Activated naive CD8-positive, alpha-beta T cell treated with anti-CD3 and anti-CD28 coated beads for 36 hours (primary cell): ENCODE measurements around the gene KCNJ5. TPM values are rescaled to one million over a fixed set of nuclear protein-coding genes. Genes with fewer than 3 reads are reported as not detected.
A peak's percentile ranks its signal among the peaks of the same experiment; 100 is the strongest.

Source experiments
- DNase-seq: peaks from one replicate; pipeline ENCODE4 v3.0.0; 2021
- H3K27ac Mint-ChIP-seq: one replicate; pipeline ENCODE4 v1.8.0; 2022; ENCODE audit warnings: mild to moderate bottlenecking, moderate library complexity, mixed read lengths
- H3K27me3 Mint-ChIP-seq: one replicate; pipeline ENCODE4 v1.8.0; 2022; ENCODE audit warnings: mild to moderate bottlenecking, mixed read lengths
- H3K36me3 Mint-ChIP-seq: one replicate; pipeline ENCODE4 v1.8.0; 2021; ENCODE audit warnings: mild to moderate bottlenecking, mixed read lengths
- H3K4me1 Mint-ChIP-seq: one replicate; pipeline ENCODE4 v1.8.0; 2021; ENCODE audit warnings: mixed read lengths
- H3K4me3 Mint-ChIP-seq: one replicate; pipeline ENCODE4 v1.8.0; 2022; ENCODE audit warnings: mild to moderate bottlenecking, moderate library complexity, mixed read lengths
- H3K9me3 Mint-ChIP-seq: one replicate; pipeline ENCODE4 v1.8.0; 2022; ENCODE audit warnings: mixed read lengths
- total RNA-seq, 2 experiments: library from RNA; stranded (reverse); gene quantifications; one replicate each; pipeline ENCODE4 v1.2.3, GENCODE V29; 2021

Gene KCNJ5
- total RNA-seq, 2 experiments from 2014 or later: not detected

DNA sequence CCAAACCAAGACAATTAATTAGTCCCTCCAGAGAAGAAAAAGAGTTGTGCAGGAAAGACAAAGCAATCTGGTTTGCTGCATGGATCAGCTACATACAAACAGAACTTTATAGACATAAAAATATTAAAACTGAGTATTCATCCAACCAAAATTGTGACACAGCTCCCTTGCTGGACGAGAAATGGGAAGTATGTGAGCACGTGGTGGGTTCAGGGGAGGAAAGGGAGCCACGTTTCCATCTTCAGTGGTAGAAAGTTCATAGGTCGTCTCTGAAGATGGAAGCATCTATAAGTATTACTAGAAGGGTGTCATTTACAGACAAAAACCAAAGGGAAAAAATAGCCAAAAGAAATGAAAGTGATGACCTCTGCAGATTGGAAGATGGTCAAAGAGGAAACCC is 7.1 kb upstream of the KCNJ5 start:
- H3K4me3 Mint-ChIP-seq: no peak overlapping the region
- no peaks in the 10 kb centered on the region for H3K36me3 Mint-ChIP-seq
- no peak overlapping the region for H3K27ac Mint-ChIP-seq
- DNase-seq: no peak
- H3K9me3 Mint-ChIP-seq: no peaks in the 10 kb centered on the region
- H3K4me1 Mint-ChIP-seq: no peaks in the 10 kb centered on the region
- H3K27me3 Mint-ChIP-seq: peaks cover 51% of the 10 kb centered on the region

DNA sequence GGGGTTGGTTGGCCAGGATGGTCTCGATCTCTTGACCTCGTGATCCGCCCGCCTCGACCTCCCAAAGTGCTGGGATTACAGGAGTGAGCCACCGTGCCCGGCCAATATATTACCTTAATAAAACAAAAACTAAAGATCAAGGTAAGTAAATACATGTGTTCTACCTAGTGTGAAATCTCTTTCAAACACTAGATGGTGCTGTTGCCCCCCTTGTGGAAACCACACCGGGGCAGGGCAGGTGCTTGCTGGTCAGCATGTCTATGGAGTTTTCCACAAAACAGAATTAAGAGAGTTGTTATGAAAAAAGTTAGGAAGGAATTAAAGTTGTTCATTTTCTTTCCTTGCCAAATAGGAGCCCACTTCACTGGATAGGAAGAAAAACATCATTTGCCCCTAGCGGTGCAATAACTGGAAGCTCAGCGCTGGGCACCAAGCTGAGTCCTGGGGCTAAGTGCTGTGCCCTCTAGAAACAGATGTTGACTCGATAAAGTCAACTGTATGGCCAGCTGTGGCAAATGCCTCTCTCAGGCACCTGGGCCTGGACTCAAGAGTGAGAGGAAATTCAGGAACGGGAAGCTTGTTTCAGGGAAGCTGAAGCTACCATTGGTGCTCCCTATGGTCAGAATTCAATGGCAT is 6.3 kb upstream of the KCNJ5 start:
- no peaks in the 10 kb centered on the region for H3K36me3 Mint-ChIP-seq
- peaks cover 59% of the 10 kb centered on the region for H3K27me3 Mint-ChIP-seq
- DNase-seq: peak; percentile 52
- no peak overlapping the region for H3K4me3 Mint-ChIP-seq
- no peaks in the 10 kb centered on the region for H3K9me3 Mint-ChIP-seq
- no peaks in the 10 kb centered on the region for H3K4me1 Mint-ChIP-seq
- no peak overlapping the region for H3K27ac Mint-ChIP-seq

DNA sequence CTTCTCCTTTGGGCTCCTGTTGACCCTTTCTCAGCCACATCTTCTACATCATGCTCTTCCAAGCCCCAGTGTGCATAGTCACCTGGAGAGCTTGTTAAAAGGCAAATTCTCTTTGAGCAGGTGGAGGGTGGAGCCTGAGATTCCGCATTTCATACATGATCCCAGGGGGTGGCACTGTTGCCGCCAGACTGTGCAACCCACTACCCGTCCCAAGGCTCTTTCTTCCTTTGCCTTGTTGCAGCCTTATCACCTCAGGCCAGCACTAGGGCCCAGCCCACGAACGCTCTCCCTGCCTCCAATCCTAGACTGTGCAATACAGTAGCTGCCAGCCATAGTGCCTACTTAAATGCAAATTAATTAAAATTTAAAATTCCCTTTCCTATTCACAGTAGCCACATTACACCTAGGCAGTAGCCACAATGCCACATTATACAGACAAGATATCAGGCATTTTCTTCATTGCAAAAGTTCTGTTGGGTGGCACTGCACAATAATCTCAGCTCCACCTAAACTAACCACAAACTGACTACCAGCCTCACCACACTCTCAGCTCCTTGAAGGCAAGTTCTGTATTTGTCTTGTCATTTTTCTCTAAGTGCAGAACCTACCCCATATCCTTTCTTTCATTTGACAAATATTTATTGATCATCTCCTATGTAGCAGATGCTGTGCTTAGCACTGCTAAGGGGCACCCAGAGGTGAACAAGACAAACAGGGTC is 4.6 kb upstream of the KCNJ5 start:
- Mint-ChIP-seq H3K4me1 (peaks cover 3% of the 10 kb centered on the region), H3K9me3 (no peaks in the 10 kb centered on the region), H3K4me3 (no peak overlapping the region), H3K27ac (no peak overlapping the region), H3K27me3 (peaks cover 77% of the 10 kb centered on the region), H3K36me3 (no peaks in the 10 kb centered on the region)
- DNase-seq: no peak

DNA sequence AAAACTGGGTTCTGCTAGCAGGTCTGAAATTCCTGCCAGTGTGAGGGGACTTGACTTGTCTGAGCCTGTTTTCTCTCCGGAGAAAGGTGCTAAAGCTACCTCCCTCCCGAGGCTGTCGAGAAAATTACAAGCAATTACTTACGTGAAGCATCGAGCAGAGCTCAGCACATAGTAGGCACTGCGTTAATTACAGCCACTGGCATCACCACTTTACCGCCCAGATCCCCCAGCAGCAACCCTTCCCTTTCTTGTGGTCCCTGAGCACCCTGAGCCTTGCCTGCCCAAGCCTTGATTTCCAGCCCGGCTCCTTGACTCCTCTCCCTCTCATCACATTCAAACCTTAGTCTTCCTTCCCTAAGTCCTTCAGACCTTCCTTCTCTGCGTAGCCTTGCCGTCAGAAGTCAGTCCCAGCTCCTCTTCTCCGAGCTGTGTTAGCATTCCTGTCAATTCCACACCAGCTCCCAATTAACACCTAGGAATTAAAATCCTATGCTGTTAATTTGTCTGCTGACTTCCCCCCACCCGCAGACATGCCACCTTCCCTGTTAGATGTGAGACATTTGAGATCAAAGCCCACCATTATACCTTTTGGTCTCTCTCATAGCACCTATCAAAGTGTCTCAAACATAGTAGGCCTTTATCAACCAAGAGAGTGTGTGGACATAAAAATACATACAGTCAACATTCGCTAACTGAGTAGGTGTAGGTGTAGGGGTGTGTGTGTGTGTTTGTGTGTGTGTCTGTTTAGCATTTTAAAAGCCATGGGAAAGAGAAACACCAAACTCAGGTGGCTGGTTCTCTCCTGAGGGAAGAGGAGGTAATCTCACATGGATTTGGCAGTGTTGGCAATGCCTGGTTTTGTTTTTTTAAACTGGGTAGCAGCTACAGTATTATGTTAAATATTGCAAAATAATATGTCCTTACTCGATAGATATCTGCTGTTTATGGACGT is 2.8 kb upstream of the KCNJ5 start:
- Mint-ChIP-seq H3K27ac (no peak overlapping the region), H3K27me3 (peaks cover 77% of the 10 kb centered on the region), H3K36me3 (no peaks in the 10 kb centered on the region), H3K9me3 (no peaks in the 10 kb centered on the region), H3K4me3 (no peak overlapping the region), H3K4me1 (peaks cover 6% of the 10 kb centered on the region)
- no peak for DNase-seq

DNA sequence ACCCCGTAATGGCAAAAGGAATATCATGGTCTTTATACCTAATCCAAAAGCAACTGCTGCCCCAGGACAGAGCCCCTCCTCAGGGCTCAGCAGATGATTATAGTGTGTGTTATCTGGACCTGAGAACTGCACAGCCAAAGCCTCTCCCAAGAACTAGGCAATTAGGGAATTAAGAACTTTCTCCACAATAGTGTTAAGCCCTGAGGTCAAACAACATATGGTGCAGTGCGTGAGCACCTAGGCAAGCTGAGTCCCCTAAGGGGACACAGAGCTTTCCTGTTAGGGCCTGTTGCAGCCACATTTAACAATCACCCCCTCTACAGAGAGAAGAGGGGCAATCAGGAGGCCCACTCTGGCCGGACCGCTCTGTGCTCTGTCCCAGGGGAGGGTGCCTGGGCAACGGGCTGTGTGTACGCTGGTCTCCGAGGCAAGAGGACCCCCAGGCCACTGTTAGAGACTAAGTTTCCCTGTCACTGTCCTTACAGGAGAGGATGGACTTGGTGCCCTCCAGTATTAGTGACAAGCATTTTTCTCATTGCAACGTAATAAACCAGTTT is 1.4 kb upstream of the KCNJ5 start:
- Mint-ChIP-seq H3K27me3 (peaks cover 74% of the 10 kb centered on the region), H3K9me3 (no peaks in the 10 kb centered on the region), H3K27ac (no peak overlapping the region), H3K4me3 (no peak overlapping the region), H3K4me1 (peaks cover 8% of the 10 kb centered on the region), H3K36me3 (no peaks in the 10 kb centered on the region)
- DNase-seq: no peak

DNA sequence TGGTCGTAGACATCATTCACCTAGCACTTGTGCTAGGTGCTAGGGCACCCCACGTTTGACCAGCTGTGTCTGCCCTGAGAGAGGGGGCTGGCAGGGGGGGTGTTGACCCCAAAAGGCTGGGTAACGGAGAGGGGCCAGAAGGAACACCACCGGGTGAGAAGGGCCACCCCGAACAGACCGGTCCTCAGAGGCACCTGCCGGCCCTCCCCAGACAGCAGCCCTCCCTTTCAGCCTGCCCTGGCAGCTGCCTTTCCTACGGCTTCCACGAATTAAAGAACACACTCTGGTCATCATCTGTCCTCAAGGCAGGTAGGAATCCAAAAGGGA is 977 bp upstream of the KCNJ5 start:
- no peak overlapping the region for H3K27ac Mint-ChIP-seq
- H3K9me3 Mint-ChIP-seq: no peaks in the 10 kb centered on the region
- DNase-seq: no peak
- H3K36me3 Mint-ChIP-seq: no peaks in the 10 kb centered on the region
- peaks cover 72% of the 10 kb centered on the region for H3K27me3 Mint-ChIP-seq
- H3K4me3 Mint-ChIP-seq: no peak overlapping the region
- H3K4me1 Mint-ChIP-seq: peaks cover 8% of the 10 kb centered on the region

DNA sequence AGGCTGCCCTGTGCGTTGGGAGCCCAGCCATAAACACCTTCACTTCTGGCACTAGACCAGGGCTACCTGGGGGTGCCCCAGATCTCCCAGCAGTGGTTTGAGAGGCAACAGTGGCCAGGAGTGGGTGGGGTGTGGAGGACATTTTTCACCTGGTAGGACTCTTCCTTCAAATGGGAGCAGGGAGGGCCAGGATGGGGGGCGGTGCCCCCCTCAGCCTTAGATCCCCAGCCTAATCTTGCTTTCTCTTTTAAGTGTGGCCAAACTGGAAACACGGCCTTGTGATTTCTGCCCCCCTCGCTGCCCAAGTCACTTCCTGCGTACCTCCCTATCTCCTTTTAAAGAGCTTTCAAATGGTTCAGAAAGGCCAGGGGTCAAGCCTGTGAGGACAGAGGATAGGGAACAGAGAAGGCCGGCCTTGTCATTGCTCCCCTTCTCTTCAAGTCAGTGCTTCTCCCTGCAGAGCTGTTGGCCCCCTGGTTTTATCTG is 800 bp downstream of the KCNJ5 start:
- Mint-ChIP-seq H3K4me1 (peaks cover 8% of the 10 kb centered on the region), H3K9me3 (no peaks in the 10 kb centered on the region), H3K27me3 (peaks cover 69% of the 10 kb centered on the region), H3K4me3 (no peak overlapping the region), H3K27ac (no peak overlapping the region), H3K36me3 (no peaks in the 10 kb centered on the region)
- DNase-seq: no peak

DNA sequence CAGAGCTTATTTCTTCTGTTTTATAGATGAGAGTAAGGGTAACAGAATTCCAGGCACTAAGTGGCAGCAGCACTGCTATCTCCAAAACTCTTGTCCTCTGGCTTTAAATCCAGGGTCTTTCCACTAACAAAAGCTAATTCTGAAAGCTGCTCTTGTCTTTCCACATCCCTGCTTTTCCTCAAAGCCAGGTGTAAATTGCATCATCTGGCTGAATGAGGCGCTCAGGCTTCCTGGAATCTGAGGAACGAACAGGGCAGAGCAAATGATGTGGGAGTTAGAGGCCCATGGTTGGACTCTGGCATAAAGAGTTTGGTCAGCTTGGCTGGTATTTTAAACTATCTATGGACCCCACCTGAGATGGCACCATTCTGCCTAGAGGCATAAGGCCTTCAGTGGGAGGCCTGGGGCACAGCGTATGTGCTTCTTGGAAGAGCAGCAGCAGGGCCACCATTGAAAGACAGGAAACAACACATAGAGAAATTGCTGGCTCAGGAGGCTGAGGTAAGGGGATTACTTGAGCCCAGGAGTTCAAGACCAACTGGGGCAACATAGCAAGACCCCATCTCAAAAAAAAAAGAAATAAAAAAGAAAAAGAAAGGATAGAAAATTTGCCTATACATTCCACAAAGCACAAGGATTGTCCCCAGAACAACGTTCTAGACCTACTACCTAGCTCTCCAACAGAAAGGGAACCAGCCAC is 1.9 kb downstream of the KCNJ5 start:
- Mint-ChIP-seq H3K27me3 (peaks cover 61% of the 10 kb centered on the region), H3K9me3 (no peaks in the 10 kb centered on the region), H3K27ac (no peak overlapping the region), H3K4me3 (no peak overlapping the region), H3K4me1 (peaks cover 8% of the 10 kb centered on the region), H3K36me3 (no peaks in the 10 kb centered on the region)
- DNase-seq: no peak

DNA sequence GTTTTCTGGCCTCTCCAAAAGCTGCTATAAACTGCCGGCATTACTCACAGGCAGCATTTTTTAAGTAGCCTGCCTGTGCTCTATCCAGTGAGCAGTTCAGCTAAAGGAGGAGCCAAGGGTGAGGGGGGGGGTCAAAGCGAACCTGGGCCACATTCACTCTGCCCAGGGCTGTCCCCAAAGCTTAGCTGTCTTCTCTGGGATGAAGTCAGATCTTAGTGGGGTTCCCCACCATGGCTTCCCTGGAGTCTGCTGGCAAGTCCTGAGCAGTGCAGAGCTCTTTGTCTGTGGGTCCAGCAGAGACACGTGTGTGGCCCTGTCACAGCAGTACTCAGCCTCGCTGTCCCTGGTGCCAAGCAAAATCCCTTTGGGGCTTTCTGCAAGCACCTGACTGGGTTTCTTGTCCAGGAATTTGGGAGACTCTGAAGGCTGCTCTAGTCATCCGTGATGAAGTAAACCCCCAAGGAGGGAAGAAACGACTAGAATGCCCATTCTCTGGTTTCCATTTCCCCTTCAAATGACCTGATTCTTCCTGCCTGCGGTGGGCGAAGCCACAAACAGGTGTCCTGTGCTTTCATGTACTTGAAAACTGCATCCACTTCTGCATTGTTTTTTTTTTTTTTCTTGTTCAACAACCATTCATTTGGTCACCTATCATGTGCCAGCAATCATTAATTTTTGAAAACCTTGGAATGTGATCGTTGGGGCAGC is 2.6 kb downstream of the KCNJ5 start:
- Mint-ChIP-seq H3K27me3 (peaks cover 55% of the 10 kb centered on the region), H3K4me3 (no peak overlapping the region), H3K27ac (no peak overlapping the region), H3K36me3 (no peaks in the 10 kb centered on the region), H3K9me3 (no peaks in the 10 kb centered on the region), H3K4me1 (peaks cover 8% of the 10 kb centered on the region)
- DNase-seq: no peak

DNA sequence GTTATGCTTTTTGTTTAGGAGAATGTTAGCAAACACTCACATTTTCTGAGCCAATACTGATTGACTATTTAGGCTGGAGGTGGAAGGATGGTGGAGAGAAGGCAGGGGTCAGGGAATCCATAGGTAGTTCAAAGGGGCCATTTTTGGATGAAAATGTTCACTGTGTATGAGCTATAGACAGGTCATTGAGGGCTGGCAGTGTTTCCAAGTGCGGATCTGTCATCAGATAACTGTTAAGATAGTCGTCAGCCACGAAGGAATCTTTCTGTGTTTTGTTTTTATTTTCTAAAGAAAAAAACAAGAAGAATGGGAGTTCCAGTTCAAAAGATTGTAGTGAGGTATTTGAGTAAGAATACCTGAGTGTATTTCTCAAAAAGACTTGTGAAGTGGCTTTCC is 3.1 kb downstream of the KCNJ5 start:
- no peak overlapping the region for H3K27ac Mint-ChIP-seq
- no peak for DNase-seq
- no peaks in the 10 kb centered on the region for H3K36me3 Mint-ChIP-seq
- no peak overlapping the region for H3K4me3 Mint-ChIP-seq
- peaks cover 52% of the 10 kb centered on the region for H3K27me3 Mint-ChIP-seq
- H3K4me1 Mint-ChIP-seq: peaks cover 8% of the 10 kb centered on the region
- no peaks in the 10 kb centered on the region for H3K9me3 Mint-ChIP-seq

DNA sequence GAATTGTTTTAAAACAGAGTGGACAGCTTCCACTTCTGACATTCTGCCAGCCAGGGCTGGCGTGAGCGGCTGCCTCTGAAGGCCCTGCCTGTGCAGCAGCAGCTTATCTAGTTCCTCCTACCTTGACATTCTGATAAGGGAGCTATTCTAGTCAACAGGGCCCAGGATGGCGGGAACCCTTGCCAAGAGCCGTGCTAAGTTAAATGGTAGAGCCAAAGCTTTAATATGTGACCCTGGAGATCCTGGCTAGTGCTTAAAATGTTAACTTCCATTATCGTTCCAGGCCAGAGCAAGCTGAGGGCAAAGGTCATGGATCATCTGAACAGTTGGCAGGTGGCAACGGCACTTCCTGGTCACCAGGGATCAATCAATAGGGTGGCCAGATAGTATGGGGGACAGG is 3.5 kb downstream of the KCNJ5 start:
- H3K9me3 Mint-ChIP-seq: no peaks in the 10 kb centered on the region
- H3K4me1 Mint-ChIP-seq: peaks cover 8% of the 10 kb centered on the region
- no peak overlapping the region for H3K4me3 Mint-ChIP-seq
- DNase-seq: no peak
- no peaks in the 10 kb centered on the region for H3K36me3 Mint-ChIP-seq
- H3K27ac Mint-ChIP-seq: no peak overlapping the region
- peaks cover 48% of the 10 kb centered on the region for H3K27me3 Mint-ChIP-seq

DNA sequence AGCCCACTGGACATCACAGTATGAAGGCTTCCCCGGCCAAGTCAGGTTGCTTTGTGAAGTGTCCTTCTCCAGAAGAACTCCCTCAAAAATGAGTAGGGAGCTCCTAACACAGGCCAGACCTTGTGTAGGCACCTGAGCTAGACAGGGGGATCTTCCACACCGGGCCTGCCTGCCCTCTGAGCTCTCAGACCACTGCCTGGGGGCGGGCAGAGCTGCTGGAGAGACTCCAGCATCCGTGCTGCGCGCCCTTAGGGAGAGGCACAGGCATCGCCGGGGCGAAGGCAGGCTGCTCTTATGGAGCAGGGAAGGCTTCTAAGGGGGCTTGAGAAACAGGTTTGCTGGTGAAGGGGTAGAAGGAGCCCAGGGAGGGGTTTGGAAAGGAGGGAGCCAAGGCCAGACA is 4.4 kb downstream of the KCNJ5 start:
- Mint-ChIP-seq H3K4me3 (no peak overlapping the region), H3K27me3 (peaks cover 39% of the 10 kb centered on the region), H3K36me3 (no peaks in the 10 kb centered on the region), H3K27ac (no peak overlapping the region), H3K9me3 (no peaks in the 10 kb centered on the region), H3K4me1 (peaks cover 8% of the 10 kb centered on the region)
- DNase-seq: no peak

DNA sequence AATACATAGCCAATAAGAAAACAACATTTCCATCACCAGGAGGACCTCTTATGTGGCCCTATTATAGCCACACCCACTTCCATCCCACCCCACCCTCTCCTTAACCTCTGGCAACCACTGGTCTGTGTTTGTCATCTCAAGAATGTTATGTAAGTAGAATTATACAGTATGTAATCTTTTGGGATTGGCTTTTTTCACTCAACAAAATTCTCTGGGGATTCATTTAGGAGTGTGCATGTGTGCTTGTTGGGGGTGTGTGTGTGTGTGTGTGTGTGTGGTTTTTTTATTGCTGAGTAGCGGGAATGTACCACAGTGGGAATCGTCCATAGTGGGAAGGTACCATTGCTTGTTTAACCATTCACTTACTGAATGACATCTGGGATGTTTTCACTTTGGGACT is 5.2 kb downstream of the KCNJ5 start:
- Mint-ChIP-seq H3K27ac (no peak overlapping the region), H3K27me3 (peaks cover 31% of the 10 kb centered on the region), H3K4me1 (peaks cover 7% of the 10 kb centered on the region), H3K36me3 (no peaks in the 10 kb centered on the region), H3K9me3 (no peaks in the 10 kb centered on the region), H3K4me3 (no peak overlapping the region)
- DNase-seq: no peak

DNA sequence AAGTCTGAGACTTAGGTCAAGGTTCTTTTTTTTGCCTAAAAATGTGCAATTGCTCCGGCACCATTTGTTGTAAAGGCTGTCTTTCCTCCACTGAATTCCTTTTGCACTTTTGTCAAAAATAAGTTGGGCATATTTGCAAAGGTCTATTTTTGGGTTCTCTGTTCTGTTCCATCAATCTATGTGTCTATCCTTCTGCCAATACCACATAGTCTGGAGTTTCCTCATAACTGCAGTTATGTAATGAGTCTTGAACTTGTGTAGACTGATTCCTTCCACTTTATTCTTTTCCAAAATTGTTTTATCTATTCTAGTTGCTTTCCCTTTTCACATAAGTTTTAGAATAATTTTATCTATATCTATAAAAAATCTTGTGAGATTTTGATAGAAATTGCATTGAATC is 6.7 kb downstream of the KCNJ5 start:
- H3K9me3 Mint-ChIP-seq: no peaks in the 10 kb centered on the region
- no peak overlapping the region for H3K27ac Mint-ChIP-seq
- H3K36me3 Mint-ChIP-seq: no peaks in the 10 kb centered on the region
- no peak overlapping the region for H3K4me3 Mint-ChIP-seq
- peaks cover 2% of the 10 kb centered on the region for H3K4me1 Mint-ChIP-seq
- DNase-seq: no peak
- peaks cover 20% of the 10 kb centered on the region for H3K27me3 Mint-ChIP-seq
